ENCODE results near the gene ANKRD30BL.
"Not testable (repeated sequence)": the region's sequence is repeated elsewhere in the genome, so short reads cannot be mapped to it uniquely, and the experiment has no call there.

The ANKRD30BL gene

GRCh38 chr2:132161161-132162124 is at the start of gene ANKRD30BL:
ANKRD30BL (minus strand) TSS chr2:132161952; CDS start chr2:132161705, 247 bp downstream.
- not testable (repeated sequence) for DNase-seq

- DNase-seq, result not testable (repeated sequence)
Observed at GRCh38 chr2:132202866-132203265, 41.1 kb upstream of the ANKRD30BL start.

GRCh38 chr2:132192854-132193253 is 31.1 kb upstream of the ANKRD30BL start:
- DNase-seq, result not testable (repeated sequence)

- not testable (repeated sequence) for DNase-seq
Observed at GRCh38 chr2:132167100-132167499, 5.3 kb upstream of the ANKRD30BL start.

- not testable (repeated sequence) for DNase-seq
Observed at GRCh38 chr2:132162125-132162660, 441 bp upstream of the ANKRD30BL start.

GRCh38 chr2:132146774-132147173 is 15.0 kb downstream of the ANKRD30BL start:
- DNase-seq, result peak; percentile 14
